Measurements from ENCODE around the gene OMP. TPM values are rescaled to one million over a fixed set of nuclear protein-coding genes. Genes with fewer than 3 reads are reported as not detected.
"Not testable (repeated sequence)": the region's sequence is repeated elsewhere in the genome, so short reads cannot be mapped to it uniquely, and the experiment has no call there.

OMP gene
- total and polyA plus RNA-seq, 2 of the 13 experiments (the other 11 are each of a cell fraction or from before 2014, with no cell fraction given) = not detected

GRCh38 chr11:77097180-77097579 is 5.5 kb upstream of the OMP start:
- H3K4me3 ChIP-seq (replicated peaks in 1 of 3; ENCODE audit: insufficient read depth in 1 of 3, low read depth in 2 of 3, low read length in 3 of 3); H3K9me3 ChIP-seq (ENCODE audit: low read length); H3K27me3 ChIP-seq (ENCODE audit: control insufficient read depth in 1 of 2, insufficient read depth in 2 of 2, low read length in 2 of 2); CTCF ChIA-PET (ENCODE audit: low intra/inter-chr PET ratio, low total read pairs); DNase-seq (ENCODE audit: low spot score); FAIRE-seq; H3K79me2 ChIP-seq (ENCODE audit: insufficient read depth, low read length); H3K9ac ChIP-seq (ENCODE audit: insufficient read depth, low read depth, low read length); BruUV-seq (replicated peaks); H3K36me3 ChIP-seq (replicated peaks in 1 of 2; ENCODE audit: control insufficient read depth in 1 of 2, insufficient read depth in 2 of 2, low read length in 2 of 2); H3K4me2 ChIP-seq (ENCODE audit: low read depth, low read length); H2AFZ ChIP-seq (ENCODE audit: low read length); ATAC-seq; in situ Hi-C loops (cut with HindIII; ENCODE audit: extremely low pct_ligation_motif_present, low pct_unique_long_range_greater_than_20kb); H4K20me1 ChIP-seq (ENCODE audit: insufficient read depth, low read length); TF ChIP-seq ZBTB40 (CRISPR knock-in tag; IDR thresholded peaks at IDR 0.05): not testable (repeated sequence)
- peak; percentile 63 for TF ChIP-seq ZBTB40 (IDR thresholded peaks at IDR 0.05)
- intact Hi-C loops (cut with micrococcal nuclease; ENCODE audit: unreplicated experiment) = loop anchor here (10.0 kb wide), 1 partner anchor 292 kb away; no protein-coding TSS in a partner anchor
- WGBS (ENCODE audit: low lambda C conversion rate) = 45% methylated on average over 4 of the region's 4 CpGs
- Histone ChIP-seq H3K27ac (ENCODE audit: extremely low read length, insufficient read depth, low read length) (peak overlapping the region; percentile 54), H3K4me1 (ENCODE audit: insufficient read depth, low read length) (peaks cover 27% of the 10 kb centered on the region)
- POLR2A ChIA-PET = interaction anchor here (1.6 to 2.1 kb wide), 4 partner anchors 9 to 48 kb away, joined by 4 to 16 read pairs (median 6); no protein-coding TSS in a partner anchor

Data from HepG2 (cell line).